Measurements from ENCODE around the gene LIMD2.
"Not testable (repeated sequence)": the region's sequence is repeated elsewhere in the genome, so short reads cannot be mapped to it uniquely, and the experiment has no call there.

LIMD2 gene

DNA sequence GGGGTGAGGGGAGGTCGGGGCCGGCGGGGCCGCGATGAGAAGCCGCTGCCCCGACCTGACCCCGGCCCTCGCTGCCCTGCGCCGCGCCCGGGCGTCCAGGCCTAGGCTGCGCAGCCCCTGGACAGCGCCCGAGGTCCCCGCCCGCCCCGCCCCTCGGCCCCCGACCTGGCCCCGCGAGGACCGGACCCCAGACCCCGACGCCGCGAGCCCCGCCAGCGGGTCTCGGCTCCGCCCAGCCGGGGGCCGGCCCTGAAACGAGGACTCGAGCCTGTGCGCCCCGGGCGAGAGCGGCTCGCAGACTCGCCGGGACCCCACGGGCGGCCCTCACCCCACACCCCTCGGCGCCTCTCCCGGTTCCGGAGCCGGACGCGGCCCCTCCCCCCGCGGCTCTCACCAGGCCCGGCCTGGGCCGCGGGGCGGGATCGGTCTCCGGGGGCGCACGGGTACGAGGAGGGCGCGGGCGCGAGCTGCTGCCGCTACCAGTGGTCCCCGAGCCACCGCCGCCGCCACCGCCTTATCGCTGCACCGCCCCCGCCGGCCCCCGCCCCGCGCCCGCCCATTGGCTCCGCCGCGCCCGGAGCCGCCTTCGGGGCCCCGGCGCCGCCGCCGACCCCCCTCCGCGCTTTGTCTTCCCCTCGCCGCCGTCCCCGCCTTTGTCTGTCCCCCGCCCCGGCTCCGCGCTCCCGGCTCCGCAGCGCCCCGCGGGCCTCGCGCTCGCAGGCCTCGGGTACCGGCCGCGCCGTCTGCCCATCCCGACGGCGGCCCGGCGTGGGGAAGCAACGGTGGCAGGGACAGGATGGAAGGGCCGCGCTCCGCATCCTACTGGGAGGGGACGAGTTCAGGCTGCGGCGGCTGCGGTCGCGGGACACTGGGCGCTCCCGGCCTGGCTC lies at the start of gene LIMD2:
TSS of gene LIMD2 (minus strand) at position 488 of the 890 bp plus-strand sequence. CDS start 827 bp downstream, outside the sequence.
- DNase-seq: peak; percentile 91

DNA sequence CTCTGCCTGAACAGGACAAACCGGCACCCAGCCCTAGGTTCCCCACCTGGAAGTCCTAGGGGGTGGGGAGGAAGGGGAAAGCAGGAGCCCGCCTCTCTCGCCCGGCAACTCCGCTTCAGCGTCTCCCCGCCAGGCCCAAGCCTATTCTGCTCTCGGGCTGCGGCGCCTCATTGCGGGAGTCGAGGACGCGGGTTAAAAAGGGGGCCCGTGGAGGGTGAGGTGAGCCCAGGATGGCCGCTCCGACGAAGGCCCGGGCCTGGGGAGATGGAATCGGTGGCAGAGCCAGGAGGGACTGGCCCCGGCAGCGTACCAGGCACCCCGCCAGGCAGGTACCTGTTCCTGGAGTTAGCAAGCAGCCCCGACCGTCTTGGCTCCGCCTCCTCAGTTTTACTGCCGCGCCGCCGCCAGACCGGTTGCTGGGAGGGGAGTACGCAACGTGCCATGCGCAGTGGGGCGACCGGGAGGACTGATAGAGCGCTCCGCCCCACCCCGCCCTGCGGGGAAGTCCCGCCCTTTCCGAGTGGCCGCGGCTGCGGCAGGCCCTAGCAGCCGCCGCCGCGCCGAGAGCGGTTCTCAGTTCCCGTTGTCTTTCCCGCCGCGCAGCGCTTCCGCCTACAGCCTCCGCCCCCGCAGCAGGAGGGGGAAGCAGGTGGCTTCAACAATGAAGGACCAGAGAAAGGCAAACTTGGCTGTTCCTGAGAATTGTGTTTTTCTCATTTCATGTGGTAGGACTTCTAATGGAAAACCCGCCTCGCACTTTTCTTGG lies 41.7 kb upstream of the LIMD2 start, which contains the start of gene STRADA:
TSS of gene STRADA (minus strand) at position 392 of the 766 bp plus-strand sequence. CDS start 13,430 bp downstream, outside the sequence.
- DNase-seq: peak; percentile 99

DNA sequence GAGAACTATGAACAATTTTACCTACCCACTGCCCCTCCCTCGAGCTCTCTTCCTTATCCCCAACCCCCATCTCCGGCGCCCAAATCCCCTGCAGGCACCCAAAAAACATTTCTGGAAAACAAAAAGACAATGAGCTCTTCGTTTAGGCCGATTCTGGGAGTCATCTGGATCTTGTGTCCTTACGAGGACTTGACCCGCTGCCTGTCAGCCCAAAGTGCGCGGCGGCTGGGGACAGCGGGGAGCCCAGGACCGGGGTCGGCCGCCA lies 41.1 kb upstream of the LIMD2 start:
- no peak for DNase-seq

DNA sequence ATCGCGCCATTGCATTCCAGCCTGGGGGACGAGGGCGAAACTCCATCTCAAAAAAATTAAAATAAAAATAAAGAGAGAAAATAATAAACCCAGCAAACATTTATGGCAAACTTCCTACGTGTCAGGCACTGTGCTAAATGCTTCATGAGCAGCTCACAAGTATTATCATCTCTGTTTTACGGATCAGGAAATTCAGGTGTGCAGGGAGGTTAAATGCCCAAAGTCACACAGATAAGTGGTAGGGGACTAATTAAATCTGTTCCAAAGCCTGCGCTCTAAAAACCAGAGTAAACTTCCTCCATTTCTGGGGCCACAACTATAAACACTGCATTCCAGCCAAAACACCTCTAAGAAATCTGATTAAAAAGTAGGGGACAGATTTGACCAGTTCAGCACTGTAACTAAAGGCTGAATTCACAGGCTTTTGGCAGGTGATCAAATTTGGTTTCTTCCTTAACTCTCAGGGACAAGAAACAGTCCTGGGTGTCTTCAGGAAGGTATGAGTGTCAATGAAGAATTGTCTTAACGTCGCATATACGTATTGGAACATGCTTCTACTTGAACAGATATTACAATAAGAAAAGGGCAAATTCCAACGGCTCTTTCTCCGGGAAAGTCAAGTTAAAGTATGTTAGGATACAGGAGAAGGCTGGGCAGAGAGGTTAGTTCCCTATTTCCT lies 40.7 kb upstream of the LIMD2 start:
- DNase-seq: no peak

DNA sequence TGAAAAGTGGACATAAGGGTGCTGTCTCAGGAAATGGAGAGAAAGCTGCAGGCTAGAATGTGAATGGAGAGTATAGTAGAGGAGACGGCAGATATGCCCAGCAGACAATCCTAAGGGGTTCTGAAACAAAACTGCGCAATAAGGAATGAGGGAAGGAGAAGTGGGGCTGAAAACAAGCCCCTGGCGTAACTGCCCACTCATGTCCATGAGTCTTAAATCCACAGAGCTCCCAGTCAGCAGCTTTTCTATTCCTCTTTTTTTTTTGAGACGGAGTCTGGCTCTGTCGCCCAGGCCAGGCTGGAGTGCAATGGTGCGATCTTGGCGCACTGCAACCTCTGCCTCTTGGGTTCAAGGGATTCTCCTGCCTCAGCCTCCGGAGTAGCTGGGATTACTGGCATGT lies 35.8 kb upstream of the LIMD2 start:
- DNase-seq: no peak

DNA sequence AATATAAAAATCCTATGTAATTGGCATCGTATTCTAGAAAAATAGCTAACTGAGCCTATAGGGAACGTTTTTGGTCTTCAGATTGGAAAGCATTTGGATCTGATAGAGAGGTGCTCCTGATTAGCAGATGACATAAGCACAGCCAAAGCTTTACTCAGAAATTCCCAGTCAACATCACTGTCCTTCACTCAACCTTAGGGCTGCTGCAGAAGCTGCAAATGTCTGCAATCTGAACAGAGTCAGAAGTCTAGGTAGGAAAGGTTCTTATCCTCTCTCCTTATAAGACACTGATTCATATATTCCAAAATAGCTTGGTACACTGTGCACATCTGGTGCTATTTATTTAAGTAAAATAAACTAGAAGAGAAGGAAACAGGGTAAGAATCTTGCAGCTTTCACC lies 22.5 kb upstream of the LIMD2 start:
- no peak for DNase-seq

DNA sequence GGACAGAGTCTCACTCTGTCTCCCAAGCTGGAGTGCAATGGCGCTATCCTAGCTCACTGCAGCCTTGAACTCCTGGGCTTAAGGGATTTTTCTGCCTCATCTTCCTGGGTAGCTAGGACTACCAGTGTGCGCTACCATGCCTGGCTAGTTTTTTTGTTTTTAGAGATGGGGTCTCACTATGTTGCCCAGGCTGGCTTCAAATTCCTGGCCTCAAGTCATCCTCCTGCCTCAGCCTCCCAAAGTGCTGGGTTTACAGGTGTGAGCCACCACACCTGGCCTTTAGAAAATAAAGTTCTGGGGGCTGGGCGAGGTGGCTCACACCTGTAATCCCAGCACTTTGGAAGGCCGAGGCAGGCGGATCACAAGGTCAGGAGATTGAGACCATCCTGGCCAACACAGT lies 20.3 kb upstream of the LIMD2 start:
- DNase-seq: not testable (repeated sequence)

DNA sequence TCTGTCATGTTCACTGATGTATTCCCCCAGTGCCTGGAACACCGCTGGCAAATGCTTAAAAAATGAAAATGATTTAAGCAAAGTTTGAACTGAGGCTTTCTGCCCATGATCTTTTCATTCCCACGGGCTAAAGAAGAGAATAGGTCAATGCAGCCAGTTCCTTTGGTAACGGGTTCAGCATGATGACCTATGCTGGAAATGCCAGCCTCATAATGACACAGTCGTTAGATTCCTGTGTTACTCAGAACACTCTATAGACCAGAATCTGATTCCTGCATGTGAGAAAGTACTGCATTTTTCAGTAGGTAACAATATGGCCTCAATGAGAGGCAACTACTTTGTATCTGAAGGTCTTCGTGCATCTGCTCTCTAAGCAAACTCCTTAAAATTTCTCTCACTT lies 19.1 kb upstream of the LIMD2 start:
- DNase-seq: no peak

DNA sequence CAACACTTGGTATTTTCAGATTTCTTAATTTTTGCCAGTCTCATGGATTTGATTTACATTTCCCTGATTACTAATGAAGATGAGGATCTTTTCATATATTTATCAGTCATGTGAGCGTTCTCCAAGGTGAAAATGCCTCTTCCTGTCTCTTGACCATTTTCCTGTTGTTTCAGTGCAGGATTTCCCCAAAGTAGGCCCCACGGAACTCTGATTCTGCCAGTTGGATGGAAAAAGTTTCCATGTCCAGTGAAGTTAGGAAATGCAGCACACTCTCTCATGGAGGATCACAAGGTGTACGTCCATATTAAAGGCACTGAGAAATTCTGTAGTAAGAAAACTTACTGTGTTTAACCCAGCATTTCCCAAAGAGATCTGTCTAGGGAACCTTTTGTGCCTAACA lies 16.5 kb upstream of the LIMD2 start:
- no peak for DNase-seq

DNA sequence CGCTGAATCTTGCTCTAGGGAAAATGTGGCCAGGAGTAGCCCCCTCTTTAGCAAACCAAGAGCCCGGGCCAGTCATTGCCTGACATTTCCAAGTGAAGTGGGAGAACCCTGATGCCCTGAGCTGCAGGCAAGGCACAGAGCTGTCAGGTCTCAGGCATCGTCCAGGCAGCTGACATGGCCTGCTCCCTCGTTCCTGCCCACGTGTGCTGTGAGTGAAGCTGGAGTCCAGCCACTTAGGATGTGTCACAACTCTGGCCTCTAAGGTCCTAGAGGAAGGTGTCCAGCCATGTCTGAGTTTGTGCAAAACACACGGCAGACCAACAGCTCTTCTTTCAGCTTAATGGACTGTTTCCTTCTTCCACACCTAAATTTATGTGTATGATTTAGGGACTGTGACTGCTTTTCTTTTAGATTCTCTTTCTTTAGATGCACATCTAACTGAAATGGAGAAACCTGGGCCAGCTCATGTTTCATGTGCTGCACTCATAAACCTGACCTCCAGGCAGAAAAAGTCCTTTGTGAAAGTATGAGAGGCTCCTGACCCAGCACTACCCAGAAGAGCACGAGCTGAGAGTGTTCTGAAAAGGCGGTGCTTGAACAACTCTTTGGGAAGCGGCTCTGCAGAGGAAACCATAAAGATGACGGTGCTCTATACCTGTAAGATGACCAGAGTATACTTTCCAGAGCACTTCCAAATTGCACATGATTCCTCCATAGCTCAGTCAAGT lies 14.8 kb upstream of the LIMD2 start:
- no peak for DNase-seq

DNA sequence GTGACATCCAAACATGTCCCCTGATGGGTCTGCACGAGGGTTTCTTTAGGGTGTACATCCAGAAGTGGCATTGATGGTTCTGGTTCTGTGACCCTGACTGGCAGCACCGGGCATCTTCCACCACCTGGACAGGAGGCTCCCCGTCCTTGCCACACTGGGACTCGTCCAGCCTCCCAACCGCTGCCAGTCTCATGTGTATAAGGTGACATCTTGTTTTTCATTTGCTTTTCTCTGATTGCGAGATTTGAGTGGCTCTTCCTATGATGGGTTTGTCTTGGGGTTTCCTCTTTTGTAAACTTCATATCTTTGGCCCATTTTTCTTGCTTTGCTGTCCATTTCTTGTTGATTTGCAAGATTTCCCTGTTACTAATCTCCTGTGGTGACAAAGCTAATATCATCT lies 9.2 kb upstream of the LIMD2 start:
- DNase-seq: no peak

DNA sequence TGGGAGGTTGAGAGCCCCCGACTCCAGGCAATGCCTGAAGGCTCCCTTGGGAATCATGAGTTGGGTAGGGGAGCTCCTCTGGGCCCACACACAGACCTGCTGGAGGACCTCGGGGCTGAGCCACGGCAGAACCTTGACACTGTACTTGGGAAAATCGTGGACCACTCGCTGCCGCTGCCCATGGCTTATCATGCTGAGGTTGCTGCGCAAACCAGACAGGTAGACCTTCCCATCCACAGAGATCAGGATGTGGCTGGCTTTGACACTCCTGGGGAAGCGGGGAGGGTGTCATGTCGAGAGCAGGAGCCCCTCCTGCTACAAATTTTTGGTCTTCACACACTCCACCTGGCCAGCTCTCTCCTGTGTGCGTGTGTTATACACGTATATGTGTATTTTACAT lies 7.2 kb upstream of the LIMD2 start:
- DNase-seq: no peak

DNA sequence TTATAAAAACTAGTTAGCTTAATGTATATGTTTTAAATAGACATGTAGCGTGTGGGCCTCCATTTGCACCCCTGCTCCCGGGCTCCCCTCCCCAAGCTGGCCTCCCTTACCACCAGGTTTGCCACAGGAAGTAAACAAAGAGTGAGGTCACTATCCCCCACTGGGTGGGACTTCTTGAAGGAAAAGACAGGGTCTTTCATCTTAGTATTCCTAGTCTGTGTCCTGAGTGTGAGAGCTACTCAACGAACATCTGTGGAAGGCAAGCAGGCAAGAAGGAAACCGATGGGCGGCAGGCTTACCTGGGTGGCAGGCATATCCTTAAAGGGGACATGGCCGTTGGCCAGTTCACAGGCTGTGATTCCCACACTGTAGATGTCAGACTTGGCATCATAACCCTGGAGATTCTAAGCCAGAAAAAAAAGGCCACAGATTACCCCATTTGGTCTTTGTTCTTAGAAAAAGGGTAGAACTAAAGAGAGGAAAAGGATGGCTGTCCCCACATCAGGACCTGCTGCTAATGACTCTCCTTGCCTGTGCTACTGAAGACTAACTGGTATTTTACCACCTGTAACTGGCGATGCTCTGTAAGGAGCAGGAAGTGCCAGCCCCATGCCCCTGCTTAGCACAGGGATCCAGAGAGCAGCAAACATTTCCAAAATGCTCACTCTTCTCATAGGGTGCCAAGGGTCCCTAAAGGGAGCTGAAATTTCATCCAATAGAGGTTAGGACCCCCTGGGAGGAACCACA lies 6.6 kb upstream of the LIMD2 start:
- DNase-seq: no peak

DNA sequence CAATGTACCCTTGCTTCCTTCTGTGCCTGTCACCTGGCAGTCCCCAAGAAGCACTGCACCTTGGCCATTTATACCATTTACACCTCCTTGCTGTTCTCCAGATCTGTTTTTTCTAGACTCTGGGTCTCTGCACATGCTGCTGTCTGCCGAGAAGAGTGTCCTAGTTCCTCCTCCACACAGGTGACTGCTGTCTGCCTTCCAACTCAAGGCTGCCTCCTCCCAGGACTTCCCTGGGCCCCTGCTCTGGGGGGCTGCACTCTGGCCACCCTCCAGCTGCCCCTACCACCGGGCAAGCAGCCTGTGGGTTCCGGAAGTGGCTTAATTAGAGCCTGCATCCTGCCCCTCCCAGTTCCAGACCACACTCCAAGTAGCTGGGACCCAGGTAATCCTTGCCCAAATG lies 5.7 kb upstream of the LIMD2 start:
- DNase-seq: no peak

DNA sequence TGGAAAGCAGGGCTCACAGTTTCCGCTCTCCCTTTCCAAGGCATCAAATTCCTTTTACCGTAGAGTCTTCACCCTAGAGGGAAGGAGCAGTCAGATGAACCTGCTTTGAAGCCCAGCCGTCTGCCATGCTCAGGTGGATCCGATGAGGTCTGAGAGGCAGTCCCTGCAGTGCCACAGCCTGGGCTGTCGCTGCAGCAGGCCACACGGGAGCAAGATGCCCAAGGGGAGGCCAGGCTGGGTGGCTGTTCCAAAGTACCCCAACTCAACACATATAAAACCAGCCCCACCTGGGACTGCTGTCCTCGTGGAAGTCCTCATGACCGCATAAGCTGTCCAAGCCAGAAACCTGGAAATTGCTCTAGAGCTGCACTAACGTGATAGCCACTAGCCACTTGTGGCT lies 4.9 kb upstream of the LIMD2 start:
- no peak for DNase-seq

DNA sequence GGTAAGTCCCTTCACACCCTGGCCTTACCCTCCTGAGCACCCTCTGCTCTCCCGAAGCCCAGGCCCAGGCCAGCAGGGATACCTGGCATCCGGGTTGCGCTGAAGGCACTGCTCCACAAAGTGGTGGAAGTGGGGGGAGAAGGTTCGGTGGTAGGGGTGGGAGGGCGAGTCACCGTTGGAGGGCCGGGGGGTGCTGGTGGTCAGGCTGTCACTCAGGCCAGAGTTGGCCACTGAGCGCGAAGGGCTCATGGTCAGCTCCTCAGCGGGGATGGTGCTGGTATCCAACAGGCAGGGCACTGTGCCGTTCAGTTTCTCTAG lies 4.3 kb upstream of the LIMD2 start:
- DNase-seq: no peak

DNA sequence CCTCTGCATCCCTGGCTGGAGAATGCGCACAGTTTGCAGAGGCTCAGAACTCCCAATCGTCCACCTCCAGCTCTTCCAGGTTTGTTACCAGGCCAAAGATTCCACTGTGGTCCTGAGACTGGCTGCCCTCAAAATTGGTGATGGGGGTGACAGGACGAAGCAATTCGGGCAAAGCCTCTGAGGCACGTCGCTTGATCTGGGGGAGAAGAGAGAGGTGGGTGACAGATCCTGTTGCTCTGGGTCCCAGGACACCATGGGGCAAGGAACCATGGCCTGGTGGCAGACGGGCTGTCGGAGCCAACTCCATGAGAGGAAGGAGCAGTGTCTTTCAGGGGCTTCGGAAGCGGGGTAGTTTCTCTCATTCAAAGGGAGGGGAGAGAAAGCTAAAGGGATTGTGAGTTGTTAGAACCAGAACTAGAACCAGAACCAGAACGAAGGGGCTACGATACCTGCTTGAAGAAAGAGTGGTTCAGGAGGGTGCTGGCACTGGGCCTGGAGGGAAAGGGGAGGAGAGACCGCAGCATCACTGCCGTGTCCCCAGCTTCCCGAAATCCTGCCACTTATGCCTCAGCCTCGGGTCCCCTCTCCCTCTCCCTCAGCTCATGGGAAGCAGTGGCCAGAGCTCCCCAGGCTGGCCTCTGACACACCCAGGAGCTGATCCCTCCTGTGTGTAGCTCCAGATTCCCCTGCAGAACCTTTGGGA lies 3.8 kb upstream of the LIMD2 start:
- no peak for DNase-seq

DNA sequence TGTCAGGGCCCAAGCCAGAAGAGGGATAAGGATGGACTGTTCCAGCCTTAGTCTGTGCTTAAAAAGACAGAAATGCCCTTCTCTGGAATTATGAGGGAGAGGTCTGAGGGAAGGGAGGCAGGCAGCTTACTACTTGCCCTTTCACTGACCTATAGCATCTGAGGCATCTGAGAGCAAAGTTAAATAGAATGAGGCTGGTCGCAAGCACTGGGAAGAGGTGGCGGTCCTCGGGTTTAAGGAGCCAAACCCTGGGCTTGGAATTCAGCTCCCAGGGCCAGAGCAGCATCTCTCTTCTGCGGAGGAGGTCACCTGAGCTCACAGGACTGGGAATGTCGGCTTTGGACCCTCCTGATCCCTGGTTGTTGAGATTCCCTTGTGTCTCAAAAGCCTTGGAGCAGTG lies 3.1 kb upstream of the LIMD2 start:
- DNase-seq: no peak

DNA sequence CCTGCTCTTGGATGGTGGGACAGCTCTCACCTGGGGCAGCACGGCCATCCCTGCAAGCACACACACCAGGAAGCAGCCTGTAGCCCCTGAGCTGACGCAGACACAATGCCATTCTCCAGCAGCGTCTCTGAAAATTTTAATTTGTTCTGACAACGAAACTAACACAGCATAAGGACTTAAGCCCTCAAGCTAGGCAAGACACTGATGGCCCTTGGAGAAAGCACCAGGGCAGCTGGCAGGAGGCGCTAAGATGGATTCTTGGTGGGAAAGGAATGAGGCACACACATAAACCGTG lies 2.7 kb upstream of the LIMD2 start:
- no peak for DNase-seq

DNA sequence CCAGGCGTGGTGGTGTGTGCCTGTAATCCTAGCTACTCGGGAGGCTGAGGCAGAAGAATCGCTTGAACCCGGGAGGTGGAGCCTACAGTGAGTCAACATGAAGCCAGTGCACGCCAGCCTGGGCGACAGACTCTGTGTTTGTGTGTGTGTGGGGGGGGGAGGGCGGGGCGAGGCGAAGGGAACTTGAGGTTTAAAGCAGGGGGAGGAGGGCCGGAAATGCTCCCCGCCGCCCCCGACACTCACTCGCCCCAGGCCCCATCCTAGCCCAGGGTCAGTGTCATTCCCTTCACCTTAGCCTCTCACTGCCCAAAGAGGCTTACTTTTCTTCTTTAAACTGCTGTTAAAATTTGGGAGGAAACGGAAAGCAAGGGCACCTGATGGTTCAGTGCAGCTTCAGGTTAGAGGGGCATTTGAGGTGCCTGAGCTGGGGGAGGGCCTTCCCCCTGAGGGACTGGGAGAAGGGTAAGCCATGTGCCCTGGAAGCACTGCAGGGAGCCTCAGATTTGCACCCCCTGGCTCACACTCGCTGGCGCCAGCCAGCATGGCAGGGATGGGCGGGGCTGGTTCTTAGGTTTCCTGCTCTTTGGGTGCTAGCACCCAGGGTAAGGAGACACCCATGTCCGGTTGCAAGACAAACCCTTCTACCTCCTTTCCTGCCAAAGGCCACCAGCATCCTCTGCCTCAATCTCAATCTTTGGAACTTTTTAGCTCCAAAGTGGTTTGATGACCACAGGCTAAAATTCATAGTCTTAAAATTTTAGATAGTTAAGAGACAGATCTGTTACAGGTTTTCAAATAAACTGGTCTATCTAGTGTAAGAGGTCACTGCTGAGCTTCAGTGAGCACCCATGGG lies 2.2 kb upstream of the LIMD2 start:
- peak; percentile 75 for DNase-seq

DNA sequence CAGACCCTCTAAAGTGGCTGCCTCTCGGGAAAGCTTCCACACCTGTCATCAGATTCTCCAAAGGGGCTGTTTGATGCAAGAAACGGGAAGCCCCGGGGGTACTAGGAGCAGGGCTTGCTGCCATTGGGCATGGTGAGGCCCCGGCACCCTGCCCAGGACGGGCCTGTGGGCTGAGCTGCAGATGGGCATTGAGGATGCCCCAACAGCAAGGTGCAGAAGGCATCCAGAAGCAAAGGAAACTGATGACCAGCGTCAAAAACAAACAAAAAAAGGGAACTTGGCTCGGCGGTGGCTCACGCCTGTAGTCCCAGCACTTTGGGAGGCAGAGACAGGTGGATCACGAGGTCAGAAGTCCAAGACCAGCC lies 1.5 kb upstream of the LIMD2 start:
- DNase-seq: no peak
